Stimulated activated naive CD8-positive, alpha-beta T cell treated with anti-CD3 and anti-CD28 coated beads, Interleukin-15, amount 100 ng/mL, for 72 hours (primary cell): ENCODE data around the gene CHD1L.
"Not testable (repeated sequence)": the region's sequence is repeated elsewhere in the genome, so short reads cannot be mapped to it uniquely, and the experiment has no call there.

Experiments
- ATAC-seq: fragments of 150-1000 bp; cut with Tn5 transposase; 2 replicates; pipeline ENCODE4 v1.10.0; 2021; ENCODE audit warnings: mild to moderate bottlenecking, moderate library complexity
- DNase-seq, 2 donors: peaks; one replicate each; pipeline ENCODE4 v3.0.0; 2021 to 2022
- H3K27ac Mint-ChIP-seq, 2 donors: one replicate each; pipeline ENCODE4 v1.8.0; 2022; ENCODE audit warnings: mild to moderate bottlenecking in 2 of 2, mixed read lengths in 2 of 2, moderate library complexity in 2 of 2
- H3K27me3 Mint-ChIP-seq: one replicate; pipeline ENCODE4 v1.8.0; 2022; ENCODE audit warnings: mixed read lengths
- H3K4me1 Mint-ChIP-seq: one replicate; pipeline ENCODE4 v1.8.0; 2022; ENCODE audit warnings: mild to moderate bottlenecking, mixed read lengths
- H3K4me3 Mint-ChIP-seq, 2 donors: one replicate each; pipeline ENCODE4 v1.8.0; 2022; ENCODE audit warnings: mild to moderate bottlenecking in 2 of 2, mixed read lengths in 2 of 2, moderate library complexity in 1 of 2
- H3K9me3 Mint-ChIP-seq, 2 donors: one replicate each; pipeline ENCODE4 v1.8.0; 2022; ENCODE audit warnings: mixed read lengths in 2 of 2

CHD1L gene

GRCh38 chr1:147217141-147217540 is 25.3 kb upstream of the CHD1L start:
- no peak for DNase-seq
- H3K4me1 Mint-ChIP-seq = no peaks in the 10 kb centered on the region
- no peak overlapping the region for H3K4me3 Mint-ChIP-seq
- no peak for ATAC-seq
- no peak overlapping the region for H3K27ac Mint-ChIP-seq
- H3K27me3 Mint-ChIP-seq = no peaks in the 10 kb centered on the region
- H3K9me3 Mint-ChIP-seq = no peaks in the 10 kb centered on the region

DNA sequence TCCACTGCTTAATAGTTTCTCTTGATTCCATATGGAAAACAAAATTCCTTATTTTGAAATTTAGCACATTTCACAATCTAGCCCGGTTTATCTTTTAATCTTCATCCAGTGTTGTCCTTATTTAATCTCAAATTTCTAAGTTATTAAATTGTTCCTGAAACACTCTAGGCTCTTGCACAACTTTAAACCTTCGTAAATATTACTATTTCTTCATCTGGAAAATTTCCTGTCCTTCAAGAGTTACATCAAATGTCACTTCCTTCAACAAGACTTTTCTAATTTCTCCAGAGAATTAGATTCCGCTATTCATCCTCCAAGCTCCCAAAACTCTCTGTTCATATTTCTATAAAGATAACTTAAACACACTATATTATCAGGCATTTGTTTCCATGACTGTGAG is 23.9 kb upstream of the CHD1L start:
- no peak overlapping the region for H3K4me3 Mint-ChIP-seq
- ATAC-seq (no peak), DNase-seq (no peak)
- peaks cover under 1% of the 10 kb centered on the region for H3K4me1 Mint-ChIP-seq
- no peaks in the 10 kb centered on the region for H3K27me3 Mint-ChIP-seq
- H3K9me3 Mint-ChIP-seq = no peaks in the 10 kb centered on the region
- no peak overlapping the region for H3K27ac Mint-ChIP-seq

DNA sequence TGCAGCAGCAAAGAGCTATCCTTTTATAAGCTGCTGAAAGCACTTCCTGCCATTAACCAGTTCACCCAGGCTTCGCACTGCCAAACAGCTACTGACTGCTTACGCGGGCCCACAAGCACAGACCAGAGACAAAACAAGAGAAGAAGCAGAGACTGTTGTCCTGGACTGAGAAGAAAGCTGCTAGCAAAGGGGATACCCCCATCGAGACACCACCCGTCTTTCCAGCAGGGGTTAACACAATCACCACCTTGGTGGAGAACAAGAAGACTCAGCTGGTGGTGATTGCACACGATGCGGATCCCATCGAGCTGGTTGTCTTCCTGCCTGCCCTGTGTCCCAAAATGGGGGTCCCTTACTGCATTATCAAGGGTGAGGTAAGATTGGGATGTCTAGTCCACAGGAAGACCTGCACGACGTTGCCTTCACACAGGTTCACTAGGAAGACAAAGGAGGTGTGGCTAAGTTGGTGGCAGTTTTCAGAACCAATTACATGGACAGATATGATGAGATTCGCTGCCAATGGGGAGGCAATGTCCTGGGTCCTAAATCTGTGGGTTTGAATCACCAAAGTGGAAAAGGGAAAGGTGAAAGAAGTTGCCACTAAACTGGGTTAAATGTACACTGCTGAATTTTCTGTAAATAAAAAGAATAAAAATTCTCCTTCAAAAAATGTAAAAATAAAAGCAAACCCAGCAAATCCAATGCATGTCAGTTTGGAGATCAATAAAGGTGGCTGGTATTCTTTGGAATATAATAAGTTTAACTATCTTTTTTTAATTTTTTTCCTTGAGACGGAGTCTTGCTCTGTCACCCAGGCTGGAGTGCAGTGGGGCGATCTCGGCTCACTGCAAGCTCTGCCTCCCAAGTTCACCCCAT is 18.5 kb upstream of the CHD1L start:
- Mint-ChIP-seq H3K27ac (no peak overlapping the region), H3K4me1 (peaks cover 31% of the 10 kb centered on the region), H3K4me3 (no peak overlapping the region), H3K9me3 (no peaks in the 10 kb centered on the region), H3K27me3 (no peaks in the 10 kb centered on the region)
- DNase-seq (no peak), ATAC-seq (no peak)

GRCh38 chr1:147225193-147225730 is 17.2 kb upstream of the CHD1L start, which contains the start of gene FMO5:
Gene FMO5 (minus strand): TSS chr1:147225339. CDS start chr1:147225029, 310 bp downstream.
- H3K27me3 Mint-ChIP-seq = no peaks in the 10 kb centered on the region
- H3K9me3 Mint-ChIP-seq = no peaks in the 10 kb centered on the region
- peaks cover 31% of the 10 kb centered on the region for H3K4me1 Mint-ChIP-seq
- H3K4me3 Mint-ChIP-seq = peak within 1 kb of the TSS; percentile 85 to 96
- H3K27ac Mint-ChIP-seq = peak within 1 kb of the TSS; percentile 56 to 93
- peak; percentile 48 to 55 for DNase-seq
- peak; percentile 100 for ATAC-seq

- not testable (repeated sequence) for H3K27ac Mint-ChIP-seq, H3K4me1 Mint-ChIP-seq, ATAC-seq
Observed at GRCh38 chr1:147231032-147231431, 11.5 kb upstream of the CHD1L start.

DNA sequence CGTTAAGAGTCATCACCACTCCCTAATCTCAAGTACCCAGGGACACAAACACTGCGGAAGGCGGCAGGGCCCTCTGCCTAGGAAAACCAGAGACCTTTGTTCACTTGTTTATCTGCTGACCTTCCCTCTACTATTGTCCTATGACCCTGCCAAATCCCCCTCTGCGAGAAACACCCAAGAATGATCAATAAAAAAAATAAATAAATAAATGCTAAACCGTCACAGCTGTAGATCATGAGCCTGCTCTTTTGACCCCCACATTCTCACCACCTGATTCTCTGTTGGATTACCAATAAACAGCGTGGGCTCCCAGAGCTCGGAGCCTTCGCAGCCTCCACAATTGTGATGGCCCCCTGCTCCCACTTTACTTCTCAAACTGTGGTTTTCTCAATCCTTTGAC is 8.6 kb upstream of the CHD1L start:
- not testable (repeated sequence) for ATAC-seq, DNase-seq, H3K9me3 Mint-ChIP-seq, H3K27ac Mint-ChIP-seq, H3K4me1 Mint-ChIP-seq, H3K4me3 Mint-ChIP-seq
- peaks cover 26% of the 10 kb centered on the region for H3K27me3 Mint-ChIP-seq

More at GRCh38 chr1:147231032-147231431, 11.5 kb upstream of the CHD1L start:
- not testable (repeated sequence) for H3K4me3 Mint-ChIP-seq, H3K9me3 Mint-ChIP-seq, DNase-seq
- peaks cover 20% of the 10 kb centered on the region for H3K27me3 Mint-ChIP-seq

DNA sequence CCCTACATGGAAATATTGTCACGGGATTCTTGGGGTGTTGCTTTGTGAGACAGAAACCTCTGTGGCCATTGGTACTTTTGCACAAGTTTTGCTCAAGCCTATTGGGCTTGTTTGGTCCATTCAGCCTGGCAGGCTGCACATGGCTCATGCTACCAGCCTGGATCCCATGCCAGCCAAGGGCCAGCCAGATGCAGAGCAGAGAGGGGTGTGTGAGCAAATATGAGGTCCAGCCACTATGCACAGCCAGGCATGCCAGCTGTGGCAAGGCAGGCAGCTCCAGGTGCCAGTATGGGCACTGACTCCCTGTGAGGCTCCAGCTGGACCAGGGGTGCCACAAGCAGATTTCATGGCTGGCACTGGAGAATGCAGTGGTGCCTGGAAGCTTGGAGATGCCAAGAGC is 6.7 kb upstream of the CHD1L start:
- DNase-seq (no peak), ATAC-seq (no peak)
- no peaks in the 10 kb centered on the region for H3K9me3 Mint-ChIP-seq
- H3K27ac Mint-ChIP-seq = no peak overlapping the region
- H3K27me3 Mint-ChIP-seq = peaks cover 32% of the 10 kb centered on the region
- H3K4me3 Mint-ChIP-seq = no peak overlapping the region
- no peaks in the 10 kb centered on the region for H3K4me1 Mint-ChIP-seq

- ATAC-seq = no peak
- H3K4me3 Mint-ChIP-seq = no peak overlapping the region
- H3K4me1 Mint-ChIP-seq = no peaks in the 10 kb centered on the region
Observed at GRCh38 chr1:147236448-147236847, 6.0 kb upstream of the CHD1L start.

GRCh38 chr1:147236959-147237791 is 5.3 kb upstream of the CHD1L start:
- Mint-ChIP-seq H3K27ac (no peak overlapping the region), H3K27me3 (peaks cover 18% of the 10 kb centered on the region), H3K9me3 (no peaks in the 10 kb centered on the region), H3K4me1 (peaks cover 4% of the 10 kb centered on the region), H3K4me3 (no peak overlapping the region)
- no peak for ATAC-seq
- no peak for DNase-seq

More at GRCh38 chr1:147236448-147236847, 6.0 kb upstream of the CHD1L start:
- Mint-ChIP-seq H3K27ac (no peak overlapping the region), H3K9me3 (no peaks in the 10 kb centered on the region), H3K27me3 (peaks cover 25% of the 10 kb centered on the region)
- DNase-seq = no peak

DNA sequence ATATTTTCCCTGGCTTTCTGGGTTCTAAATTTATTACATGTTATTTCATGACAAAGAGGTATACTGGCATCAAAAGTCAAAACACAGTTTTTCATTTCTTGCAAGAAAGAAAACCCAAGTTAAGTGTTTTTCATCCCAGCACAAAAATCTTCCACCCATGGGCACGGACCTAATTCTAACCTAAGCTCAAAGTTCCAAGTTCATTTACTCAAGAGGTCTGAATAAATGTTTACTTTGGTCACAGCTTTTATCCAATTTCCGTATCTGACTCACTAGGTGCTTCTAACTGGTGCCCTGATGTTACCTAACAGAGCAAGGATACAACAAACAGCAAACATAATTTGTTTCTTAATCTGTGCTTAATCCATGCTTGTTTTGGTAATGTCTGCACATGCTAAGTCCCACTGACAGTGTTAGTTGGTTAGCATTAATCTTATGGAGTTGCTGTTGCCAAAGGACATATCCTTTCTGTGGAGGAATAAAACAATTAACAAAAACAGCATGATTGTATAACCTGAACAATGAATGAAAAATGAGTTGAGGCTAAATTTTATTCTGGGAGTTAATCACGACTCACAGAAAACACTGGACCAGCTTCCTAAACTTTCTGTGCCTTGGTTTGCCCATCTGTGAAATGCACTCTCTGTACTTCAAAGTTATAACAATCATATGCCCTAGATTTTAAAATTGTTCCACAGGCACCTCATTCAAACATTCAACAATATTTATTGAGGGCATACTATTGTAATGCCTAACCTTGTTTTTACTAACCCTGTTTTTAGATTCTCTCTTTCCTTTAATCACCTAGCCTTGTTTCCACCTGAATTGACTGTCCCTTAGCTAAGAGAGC is 4.2 kb upstream of the CHD1L start:
- ATAC-seq (no peak), DNase-seq (no peak)
- no peak overlapping the region for H3K27ac Mint-ChIP-seq
- H3K4me3 Mint-ChIP-seq = no peak overlapping the region
- H3K27me3 Mint-ChIP-seq = peaks cover 14% of the 10 kb centered on the region
- H3K9me3 Mint-ChIP-seq = no peaks in the 10 kb centered on the region
- peaks cover 6% of the 10 kb centered on the region for H3K4me1 Mint-ChIP-seq

GRCh38 chr1:147238925-147239820 is 3.3 kb upstream of the CHD1L start:
- H3K27ac Mint-ChIP-seq = no peak overlapping the region
- peaks cover 10% of the 10 kb centered on the region for H3K4me1 Mint-ChIP-seq
- no peaks in the 10 kb centered on the region for H3K9me3 Mint-ChIP-seq
- ATAC-seq = no peak
- H3K4me3 Mint-ChIP-seq = no peak overlapping the region
- H3K27me3 Mint-ChIP-seq = peaks cover 14% of the 10 kb centered on the region
- DNase-seq = no peak

DNA sequence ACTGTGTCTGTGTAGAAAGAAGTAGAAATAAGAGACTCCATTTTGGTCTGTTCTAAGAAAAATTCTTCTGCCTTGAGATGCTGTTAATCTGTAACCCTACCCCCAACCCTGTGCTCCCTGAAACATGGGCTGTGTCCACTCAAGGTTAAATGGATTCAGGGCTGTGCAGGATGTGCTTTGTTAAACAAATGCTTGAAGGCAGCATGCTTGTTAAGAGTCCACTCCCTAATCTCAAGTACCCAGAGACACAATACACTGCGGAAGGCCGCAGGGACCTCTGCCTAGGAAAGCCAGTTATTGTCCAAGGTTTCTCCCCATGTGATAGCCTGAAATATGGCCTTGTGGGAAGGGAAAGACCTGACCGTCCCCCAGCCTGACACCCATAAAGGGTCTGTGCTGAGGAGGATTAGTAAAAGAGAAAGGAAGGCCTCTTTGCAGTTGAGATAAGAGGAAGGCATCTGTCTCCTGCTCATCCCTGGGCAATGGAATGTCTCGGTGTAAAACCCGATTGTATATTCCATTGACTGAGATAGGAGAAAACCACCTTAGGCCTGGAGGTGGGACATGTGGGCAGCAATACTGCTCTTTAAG is 2.3 kb upstream of the CHD1L start:
- H3K27me3 Mint-ChIP-seq = peaks cover 14% of the 10 kb centered on the region
- DNase-seq, ATAC-seq, H3K4me3 Mint-ChIP-seq, H3K27ac Mint-ChIP-seq, H3K9me3 Mint-ChIP-seq: not testable (repeated sequence)
- peaks cover 19% of the 10 kb centered on the region for H3K4me1 Mint-ChIP-seq

DNA sequence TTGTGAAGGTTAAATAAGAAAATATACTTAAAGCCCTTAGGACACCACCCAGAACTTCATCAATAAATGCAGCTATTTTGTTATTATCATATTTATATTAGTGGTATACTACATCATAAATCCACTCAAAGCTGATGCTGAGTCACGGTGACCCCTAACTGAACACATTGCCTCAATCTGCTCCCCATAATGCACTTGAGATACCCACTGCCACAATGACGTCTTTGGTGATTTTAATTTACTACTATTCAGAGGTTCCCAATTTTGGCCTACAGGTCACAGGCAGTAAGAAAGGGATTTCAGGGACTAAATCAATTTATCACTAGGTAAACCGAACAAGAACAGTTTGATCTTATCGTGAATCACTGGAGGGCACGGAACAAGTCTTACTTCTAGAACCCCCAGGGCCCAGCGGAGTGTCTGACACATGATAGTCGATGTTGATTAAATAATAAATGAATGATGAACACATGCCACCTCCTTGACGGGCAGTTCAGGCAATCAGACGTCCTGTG is 493 bp upstream of the CHD1L start:
- Mint-ChIP-seq H3K27me3 (peaks cover 14% of the 10 kb centered on the region), H3K27ac (peak overlapping the region; percentile 79 to 91), H3K4me3 (peak overlapping the region; percentile 84 to 88), H3K4me1 (peaks cover 36% of the 10 kb centered on the region), H3K9me3 (no peaks in the 10 kb centered on the region)
- ATAC-seq (no peak), DNase-seq (no peak)
